Stimulated activated naive CD8-positive, alpha-beta T cell treated with anti-CD3 and anti-CD28 coated beads, Interleukin-15, Interleukin-2, amounts not matched to agents 100 ng/mL and 50 ng/mL, for 24 hours (primary cell): ENCODE results near the gene SLC38A11.
A peak's percentile ranks its signal among the peaks of the same experiment; 100 is the strongest.
"Not testable (repeated sequence)": the region's sequence is repeated elsewhere in the genome, so short reads cannot be mapped to it uniquely, and the experiment has no call there.

Experiments
- H3K27ac Mint-ChIP-seq: one replicate; pipeline ENCODE4 v1.8.0; 2021; ENCODE audit warnings: mild to moderate bottlenecking, mixed read lengths
- H3K27me3 Mint-ChIP-seq: one replicate; pipeline ENCODE4 v1.8.0; 2021; ENCODE audit warnings: mixed read lengths
- H3K36me3 Mint-ChIP-seq: one replicate; pipeline ENCODE4 v1.8.0; 2021; ENCODE audit warnings: low read depth, mixed read lengths
- H3K4me1 Mint-ChIP-seq: one replicate; pipeline ENCODE4 v1.8.0; 2021; ENCODE audit warnings: low read depth, mixed read lengths
- H3K4me3 Mint-ChIP-seq: one replicate; pipeline ENCODE4 v1.8.0; 2021; ENCODE audit warnings: mild to moderate bottlenecking, mixed read lengths
- H3K9me3 Mint-ChIP-seq: one replicate; pipeline ENCODE4 v1.8.0; 2021; ENCODE audit warnings: mixed read lengths

SLC38A11 gene, protein sequence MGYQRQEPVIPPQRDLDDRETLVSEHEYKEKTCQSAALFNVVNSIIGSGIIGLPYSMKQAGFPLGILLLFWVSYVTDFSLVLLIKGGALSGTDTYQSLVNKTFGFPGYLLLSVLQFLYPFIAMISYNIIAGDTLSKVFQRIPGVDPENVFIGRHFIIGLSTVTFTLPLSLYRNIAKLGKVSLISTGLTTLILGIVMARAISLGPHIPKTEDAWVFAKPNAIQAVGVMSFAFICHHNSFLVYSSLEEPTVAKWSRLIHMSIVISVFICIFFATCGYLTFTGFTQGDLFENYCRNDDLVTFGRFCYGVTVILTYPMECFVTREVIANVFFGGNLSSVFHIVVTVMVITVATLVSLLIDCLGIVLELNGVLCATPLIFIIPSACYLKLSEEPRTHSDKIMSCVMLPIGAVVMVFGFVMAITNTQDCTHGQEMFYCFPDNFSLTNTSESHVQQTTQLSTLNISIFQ

DNA sequence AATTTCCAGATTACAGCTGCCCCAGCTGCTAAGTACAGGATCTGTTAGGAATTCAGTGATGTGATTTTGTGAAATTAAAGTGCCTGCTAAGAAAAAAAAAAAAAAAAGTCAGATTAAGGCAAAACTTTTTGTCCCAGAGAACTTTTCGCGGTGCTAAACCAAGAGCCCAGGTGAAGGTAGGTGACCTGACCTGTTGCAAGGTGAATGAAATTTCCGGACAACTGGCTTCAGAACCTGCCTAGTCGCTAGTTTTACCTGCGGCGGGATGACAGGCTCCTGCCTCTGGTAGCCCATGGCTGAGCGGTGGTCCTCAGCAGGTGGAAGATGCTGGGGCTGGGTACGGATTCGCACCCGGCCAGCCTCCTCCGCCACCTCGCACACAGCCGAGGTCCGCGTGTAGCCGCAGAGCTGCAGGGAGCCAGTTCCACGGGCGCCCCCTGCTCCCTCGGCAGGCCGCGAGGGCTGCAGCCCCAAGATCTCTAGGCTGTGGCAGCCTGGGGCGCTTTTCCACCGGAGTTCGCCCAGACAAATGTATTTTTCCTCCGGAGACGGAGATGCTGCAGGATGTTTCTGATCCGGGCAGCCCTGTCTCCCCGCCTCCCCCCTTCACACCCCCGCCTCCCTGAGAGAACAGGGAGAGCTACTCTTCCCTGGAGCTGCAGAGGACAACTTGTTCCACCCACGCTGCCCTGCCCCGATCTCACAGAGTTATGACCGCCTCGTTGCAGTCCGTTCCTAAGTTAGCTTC, at the start of gene SLC38A11:
Gene SLC38A11 (minus strand): TSS at position 572 of the 748 bp plus-strand sequence. CDS start 278 bp downstream, at position 294.
- Mint-ChIP-seq H3K27me3 (peaks cover 30% of the 10 kb centered on the region), H3K27ac (no peak within 1 kb of the TSS), H3K4me3 (no peak within 1 kb of the TSS), H3K4me1 (peaks cover 8% of the 10 kb centered on the region), H3K9me3 (no peaks in the 10 kb centered on the region), H3K36me3 (no peaks in the 10 kb centered on the region)

DNA sequence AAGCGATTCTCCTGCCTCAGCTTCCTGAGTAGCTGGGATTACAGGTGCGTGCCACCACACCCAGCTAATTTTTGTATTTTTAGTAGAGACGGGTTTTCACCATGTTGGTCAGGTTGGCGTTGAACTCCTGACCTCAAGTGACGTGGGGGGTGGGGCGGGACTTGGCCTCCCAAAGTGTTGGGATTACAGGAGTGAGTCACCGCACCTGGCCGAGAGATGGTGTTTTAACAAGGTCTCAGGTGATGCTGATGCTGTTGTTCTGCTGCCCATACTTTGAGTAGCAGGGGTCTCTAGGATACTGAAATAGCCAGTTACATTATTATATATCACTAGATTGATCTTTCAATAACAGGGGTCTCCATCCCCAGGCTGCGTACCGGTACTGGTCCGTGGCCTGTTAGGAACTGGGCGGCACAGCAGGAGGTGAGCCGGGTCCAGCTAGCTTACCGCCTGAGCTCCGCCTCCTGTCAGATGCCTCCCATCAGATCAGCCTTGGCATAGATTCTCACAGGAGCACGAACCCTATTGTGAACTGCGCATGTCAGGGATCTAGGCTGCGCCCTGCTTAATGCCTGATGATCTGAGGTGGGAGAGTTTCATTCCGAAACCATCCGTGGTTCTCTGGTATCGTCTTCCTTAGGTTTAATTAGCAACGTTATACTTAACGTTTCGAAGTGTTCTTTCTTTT, 48.3 kb upstream of the SLC38A11 start:
- no peaks in the 10 kb centered on the region for H3K9me3 Mint-ChIP-seq
- no peaks in the 10 kb centered on the region for H3K4me1 Mint-ChIP-seq
- H3K4me3 Mint-ChIP-seq = no peak overlapping the region
- H3K27ac Mint-ChIP-seq = no peak overlapping the region
- H3K27me3 Mint-ChIP-seq = peaks cover 9% of the 10 kb centered on the region
- no peaks in the 10 kb centered on the region for H3K36me3 Mint-ChIP-seq

DNA sequence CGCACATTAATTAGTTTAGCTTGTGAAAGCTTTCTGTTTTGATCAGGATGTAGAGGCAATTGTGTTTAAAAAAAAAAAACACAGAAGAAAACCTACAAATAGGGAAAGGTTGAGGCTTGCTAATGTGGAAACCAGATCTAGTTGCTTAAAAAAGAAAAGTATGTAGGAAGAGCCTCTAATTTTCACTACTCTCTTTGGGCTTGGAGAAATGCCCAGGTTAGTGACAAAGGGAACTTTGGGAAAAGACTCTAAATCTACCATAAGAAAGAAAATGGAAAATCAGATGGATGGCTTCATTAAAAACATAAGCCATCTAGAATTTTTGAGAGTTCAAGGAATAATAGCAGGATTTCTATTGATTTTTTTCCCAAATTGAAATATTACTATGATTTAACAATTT, 47.3 kb upstream of the SLC38A11 start:
- Mint-ChIP-seq H3K9me3 (no peaks in the 10 kb centered on the region), H3K4me3 (no peak overlapping the region), H3K27ac (no peak overlapping the region), H3K4me1 (no peaks in the 10 kb centered on the region), H3K36me3 (no peaks in the 10 kb centered on the region), H3K27me3 (peaks cover 9% of the 10 kb centered on the region)

DNA sequence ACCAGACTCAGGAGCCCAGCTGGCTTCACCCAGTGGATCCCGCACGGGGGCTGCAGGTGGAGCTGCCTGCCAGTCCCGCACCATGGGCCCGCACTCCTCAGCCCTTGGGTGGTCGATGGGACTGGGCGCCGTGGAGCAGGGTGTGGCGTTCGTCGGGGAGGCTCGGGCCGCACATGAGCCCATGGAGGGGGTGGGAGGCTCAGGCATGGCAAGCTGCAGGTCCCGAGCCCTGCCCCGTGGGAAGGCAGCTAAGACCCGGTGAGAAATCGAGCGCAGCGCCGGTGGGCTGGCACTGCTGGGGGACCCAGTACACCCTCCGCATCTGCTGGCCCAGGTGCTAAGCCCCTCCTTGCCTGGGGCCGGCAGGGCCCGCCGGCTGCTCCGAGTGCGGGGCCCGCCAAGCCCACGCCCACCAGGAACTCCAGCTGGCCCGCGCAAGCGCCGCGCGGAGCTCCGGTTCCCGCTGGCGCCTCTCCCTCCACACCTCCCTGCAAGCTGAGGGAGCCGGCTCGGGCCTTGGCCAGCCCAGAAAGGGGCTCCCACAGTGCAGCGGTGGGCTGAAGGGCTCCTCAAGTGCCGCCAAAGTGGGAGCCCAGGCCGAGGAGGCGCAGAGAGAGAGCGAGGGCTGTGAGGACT, 39.5 kb upstream of the SLC38A11 start:
- not testable (repeated sequence) for H3K9me3 Mint-ChIP-seq, H3K4me3 Mint-ChIP-seq, H3K27ac Mint-ChIP-seq, H3K36me3 Mint-ChIP-seq, H3K27me3 Mint-ChIP-seq
- peaks cover 19% of the 10 kb centered on the region for H3K4me1 Mint-ChIP-seq

DNA sequence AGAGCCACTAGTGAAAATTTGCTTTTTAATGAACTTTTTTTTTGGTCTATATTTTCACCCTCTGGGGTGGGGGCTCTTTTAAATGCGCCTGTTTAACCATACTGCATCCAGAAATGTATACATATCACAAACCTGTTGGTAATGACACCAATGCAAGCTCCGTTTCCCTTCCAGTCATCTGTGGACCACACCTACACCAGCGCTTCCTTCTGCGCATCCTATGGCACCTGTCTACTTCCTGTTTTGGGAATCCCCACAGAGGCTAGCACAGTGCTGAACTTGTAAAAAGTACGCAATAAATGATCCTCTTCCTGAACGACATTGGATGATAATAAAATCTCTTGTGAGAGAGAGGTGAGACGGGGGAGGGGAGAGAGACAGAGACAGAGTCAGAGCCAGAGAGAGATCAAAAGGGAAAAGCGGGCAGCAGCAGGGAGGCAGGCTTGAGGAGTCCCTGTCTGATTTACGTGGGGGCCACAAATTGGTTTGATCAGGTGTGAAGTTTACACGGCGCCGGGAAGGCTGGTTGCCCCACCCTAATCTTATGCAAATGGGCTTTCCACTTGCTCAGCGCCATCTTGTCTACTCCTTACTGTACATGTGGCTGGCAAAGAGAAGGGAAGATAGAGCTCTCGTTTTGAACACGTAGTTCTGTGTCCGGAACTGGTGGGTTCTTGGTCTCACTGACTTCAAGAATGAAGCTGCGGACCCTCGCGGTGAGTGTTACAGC, 38.1 kb upstream of the SLC38A11 start:
- Mint-ChIP-seq H3K27me3 (no peaks in the 10 kb centered on the region), H3K4me3 (no peak overlapping the region), H3K4me1 (peaks cover 24% of the 10 kb centered on the region), H3K36me3 (no peaks in the 10 kb centered on the region), H3K27ac (no peak overlapping the region), H3K9me3 (no peaks in the 10 kb centered on the region)

DNA sequence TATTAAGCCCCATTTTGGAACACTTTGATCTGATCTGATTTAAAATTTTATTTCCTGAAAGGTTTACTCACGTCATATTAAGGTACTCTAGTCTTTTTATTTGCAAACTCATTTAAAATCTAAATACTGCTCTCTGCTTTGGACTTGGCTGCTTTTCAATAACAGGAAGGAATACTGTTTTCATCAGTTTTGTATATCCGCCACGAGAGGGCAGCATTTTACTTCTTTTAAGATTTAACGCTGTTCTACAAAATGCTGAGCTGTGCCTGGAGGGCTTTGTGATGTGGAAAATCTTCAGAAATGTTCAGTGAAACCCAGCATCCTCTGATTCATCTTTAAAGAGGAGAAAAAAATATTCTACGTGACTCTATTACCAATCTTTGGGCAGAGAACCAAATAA, 37.5 kb upstream of the SLC38A11 start:
- H3K27ac Mint-ChIP-seq = no peak overlapping the region
- no peaks in the 10 kb centered on the region for H3K9me3 Mint-ChIP-seq
- no peaks in the 10 kb centered on the region for H3K36me3 Mint-ChIP-seq
- no peaks in the 10 kb centered on the region for H3K27me3 Mint-ChIP-seq
- no peak overlapping the region for H3K4me3 Mint-ChIP-seq
- H3K4me1 Mint-ChIP-seq = peaks cover 24% of the 10 kb centered on the region

DNA sequence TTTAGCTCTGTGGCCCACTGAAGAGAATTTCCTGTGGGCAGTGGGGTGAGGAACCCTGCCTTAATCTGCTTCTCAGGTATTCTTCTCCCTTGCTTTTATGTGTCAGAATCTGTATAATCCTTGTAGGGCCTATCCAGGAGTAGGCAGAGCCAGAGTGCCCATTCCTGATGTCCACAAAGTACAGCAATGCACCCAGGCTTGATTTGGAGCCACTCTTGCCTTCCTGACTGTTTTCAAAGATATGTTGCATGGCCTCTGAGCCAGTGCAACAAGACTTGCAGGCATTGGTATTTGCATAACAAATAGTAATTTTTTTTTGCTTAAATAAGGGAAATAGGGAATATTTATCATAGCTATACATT, 36.7 kb upstream of the SLC38A11 start:
- H3K36me3 Mint-ChIP-seq, H3K27ac Mint-ChIP-seq, H3K9me3 Mint-ChIP-seq, H3K4me3 Mint-ChIP-seq, H3K27me3 Mint-ChIP-seq: not testable (repeated sequence)
- H3K4me1 Mint-ChIP-seq = peaks cover 24% of the 10 kb centered on the region

DNA sequence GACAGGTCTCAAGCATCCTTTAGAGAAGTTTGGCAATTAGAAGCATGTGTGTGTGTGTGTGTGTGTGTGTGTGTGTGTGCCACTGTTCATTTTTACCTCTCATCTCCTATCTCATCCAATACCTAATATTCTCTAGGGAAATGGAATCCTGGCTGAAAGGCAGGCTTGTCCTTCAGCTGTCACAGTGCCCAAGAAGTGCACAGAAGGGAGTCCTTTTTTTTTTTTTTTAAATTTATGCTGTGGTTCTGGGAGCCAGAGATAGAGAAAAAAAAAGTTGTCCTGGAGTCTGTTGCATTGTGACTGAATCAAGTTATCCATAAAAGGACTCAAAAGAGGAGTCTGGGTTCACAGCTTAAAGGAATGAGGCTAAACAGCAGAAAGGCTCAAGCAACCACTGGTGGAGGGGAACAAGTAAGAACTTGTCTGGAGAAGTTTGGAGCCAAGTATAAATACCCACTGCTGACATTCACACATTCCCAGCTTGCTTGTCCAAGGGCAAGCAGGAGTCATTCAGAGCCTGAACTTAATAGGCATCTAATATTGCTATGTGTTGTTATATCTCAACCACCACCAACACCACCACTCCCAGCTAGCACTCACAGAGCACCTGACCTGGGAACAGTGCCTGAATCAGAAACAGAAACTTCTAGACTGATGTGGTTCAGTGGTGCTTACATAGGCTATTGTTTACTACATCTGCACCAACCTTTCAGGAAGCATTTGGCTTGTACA, 36.2 kb upstream of the SLC38A11 start:
- H3K4me3 Mint-ChIP-seq, H3K9me3 Mint-ChIP-seq, H3K27me3 Mint-ChIP-seq, H3K36me3 Mint-ChIP-seq: not testable (repeated sequence)
- Mint-ChIP-seq H3K27ac (peak overlapping the region; percentile 2), H3K4me1 (peaks cover 26% of the 10 kb centered on the region)

DNA sequence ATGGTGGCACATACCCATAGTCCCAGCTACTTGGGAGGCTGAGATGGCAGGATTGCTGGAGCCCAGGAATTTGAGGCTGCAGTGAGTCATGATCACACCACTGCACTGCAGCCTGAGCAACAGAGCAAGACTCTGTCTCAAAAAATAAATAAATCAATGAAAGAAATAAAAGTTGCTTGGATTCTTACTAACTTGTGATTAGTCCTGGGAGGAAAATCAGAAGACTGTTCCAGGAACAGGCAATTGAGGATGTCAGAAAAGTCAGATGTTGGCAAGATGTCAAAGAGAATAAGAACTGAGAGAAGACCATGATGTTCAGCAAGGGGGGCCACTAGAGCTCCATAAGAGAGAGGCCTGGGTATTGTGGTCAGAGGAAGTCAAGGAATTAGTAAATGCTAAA, 35.6 kb upstream of the SLC38A11 start:
- H3K36me3 Mint-ChIP-seq, H3K4me3 Mint-ChIP-seq, H3K9me3 Mint-ChIP-seq, H3K27me3 Mint-ChIP-seq: not testable (repeated sequence)
- H3K4me1 Mint-ChIP-seq = peaks cover 28% of the 10 kb centered on the region
- peak overlapping the region; percentile 2 for H3K27ac Mint-ChIP-seq

DNA sequence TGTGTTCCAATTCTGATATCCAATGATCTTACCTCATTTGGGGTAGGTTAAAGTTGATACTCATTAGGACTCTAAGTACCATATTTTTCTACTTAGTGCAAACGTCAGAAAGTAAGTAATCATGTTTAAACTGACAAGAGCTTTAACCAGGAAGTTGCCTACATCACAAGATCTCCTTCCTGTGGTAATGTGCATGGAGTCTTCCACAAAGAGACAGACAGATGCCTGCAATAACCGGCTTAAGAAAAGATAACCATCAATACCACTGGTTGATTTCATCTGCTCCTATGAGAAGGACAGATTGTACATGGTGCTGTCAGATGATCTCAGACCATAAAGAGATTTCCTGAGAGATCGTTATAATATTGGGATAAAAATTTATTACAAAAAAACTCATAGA, 33.5 kb upstream of the SLC38A11 start:
- not testable (repeated sequence) for H3K4me3 Mint-ChIP-seq, H3K9me3 Mint-ChIP-seq, H3K27ac Mint-ChIP-seq, H3K36me3 Mint-ChIP-seq, H3K27me3 Mint-ChIP-seq
- H3K4me1 Mint-ChIP-seq = peaks cover 28% of the 10 kb centered on the region

DNA sequence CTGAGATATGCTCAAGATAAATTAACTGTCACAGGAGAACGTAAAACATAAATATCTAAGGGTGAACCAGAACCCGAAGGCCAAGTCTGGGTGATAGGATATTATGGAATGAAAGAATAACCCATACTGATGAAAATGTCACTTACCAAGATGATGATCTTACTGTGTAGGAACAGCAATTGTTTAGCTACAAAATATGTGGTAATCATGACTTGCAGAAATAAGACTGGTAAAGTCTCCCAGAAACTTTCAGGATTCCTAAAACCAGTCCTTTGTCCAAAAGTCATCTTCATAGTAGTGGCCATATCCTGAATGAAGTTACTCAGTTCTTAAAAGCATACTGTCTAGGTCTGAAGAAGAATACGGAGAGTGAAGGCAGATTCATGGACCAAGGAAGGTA, 30.7 kb upstream of the SLC38A11 start:
- H3K4me1 Mint-ChIP-seq = peaks cover 18% of the 10 kb centered on the region
- not testable (repeated sequence) for H3K36me3 Mint-ChIP-seq, H3K4me3 Mint-ChIP-seq, H3K9me3 Mint-ChIP-seq, H3K27ac Mint-ChIP-seq, H3K27me3 Mint-ChIP-seq

DNA sequence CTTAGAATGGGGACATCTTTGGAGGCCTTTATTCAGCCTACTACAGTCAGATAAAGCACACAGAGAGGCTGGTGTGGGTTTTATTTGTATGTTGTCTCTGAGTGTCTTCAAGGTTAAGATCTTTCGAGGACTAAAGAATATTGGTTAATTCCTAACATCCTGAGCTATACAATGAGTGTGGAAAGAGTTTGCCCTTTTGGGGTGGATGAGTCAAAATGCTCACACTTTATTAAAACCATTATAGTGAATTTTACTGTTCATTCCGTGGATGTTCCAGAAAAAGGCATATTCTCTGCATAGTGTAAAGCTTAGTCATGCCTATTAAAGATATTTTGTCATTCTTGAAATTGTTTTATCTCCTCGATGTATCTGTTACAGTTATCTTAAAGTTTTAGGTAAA, 29.1 kb upstream of the SLC38A11 start:
- H3K27me3 Mint-ChIP-seq = no peaks in the 10 kb centered on the region
- no peaks in the 10 kb centered on the region for H3K36me3 Mint-ChIP-seq
- peaks cover 24% of the 10 kb centered on the region for H3K4me1 Mint-ChIP-seq
- no peaks in the 10 kb centered on the region for H3K9me3 Mint-ChIP-seq
- no peak overlapping the region for H3K4me3 Mint-ChIP-seq
- H3K27ac Mint-ChIP-seq = no peak overlapping the region

DNA sequence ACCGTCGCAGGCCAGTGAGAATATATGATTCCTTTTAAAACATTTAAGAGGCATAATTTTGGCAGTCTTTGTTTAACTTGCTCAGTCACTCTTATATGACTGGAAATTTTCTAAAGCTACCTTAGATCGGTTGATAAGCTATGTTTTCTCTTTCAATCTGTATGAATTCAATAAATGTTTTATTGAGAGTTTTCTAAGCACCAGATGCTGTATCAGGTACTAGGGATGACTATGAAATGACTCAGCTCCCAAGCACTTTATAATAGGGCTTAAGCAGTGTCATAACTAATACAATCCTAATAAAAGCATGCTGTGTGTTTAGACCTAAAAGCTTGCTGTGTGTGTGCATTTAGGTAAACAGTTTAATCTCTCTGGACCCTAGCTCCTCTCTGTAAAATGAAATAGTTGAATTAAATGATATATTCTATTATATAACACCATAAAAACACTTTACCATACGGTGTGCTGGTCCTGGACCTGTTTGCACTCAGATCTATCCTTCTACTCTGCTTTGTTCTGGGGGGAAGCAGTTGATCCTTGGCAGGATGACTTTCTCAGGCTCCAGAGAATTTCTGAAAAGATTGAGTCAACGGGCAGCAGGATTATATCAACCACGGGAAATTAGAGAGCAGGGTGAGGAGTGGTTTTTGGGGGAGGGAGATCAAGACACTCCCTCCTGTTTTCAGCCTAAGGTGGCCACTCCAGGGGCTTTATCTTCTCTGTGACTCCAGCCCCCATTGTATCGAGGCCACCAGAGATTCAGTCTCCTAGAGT, 26.1 kb upstream of the SLC38A11 start:
- Mint-ChIP-seq H3K4me1 (peaks cover 28% of the 10 kb centered on the region), H3K36me3 (no peaks in the 10 kb centered on the region), H3K4me3 (no peak overlapping the region), H3K27ac (no peak overlapping the region), H3K9me3 (no peaks in the 10 kb centered on the region), H3K27me3 (no peaks in the 10 kb centered on the region)
